Measurements from ENCODE around the gene MYCN. TPM values are rescaled to one million over a fixed set of nuclear protein-coding genes. Genes with fewer than 3 reads are reported as not detected.

MYCN gene
- total and polyA plus RNA-seq, 2 of the 8 experiments (the other 6 are each of a cell fraction or from before 2014, with no cell fraction given), result 87.8 to 137 TPM

GRCh38 chr2:15989559-15989958 lies 49.2 kb downstream of the MYCN start:
- no peak overlapping the region for H4K5ac ChIP-seq (ENCODE audit: insufficient read length, low read depth, low read length)
- H3K79me1 ChIP-seq (ENCODE audit: low read depth, low read length), result no peaks in the 10 kb centered on the region
- H3K4me3 ChIP-seq (ENCODE audit: extremely low read depth in 1 of 4, insufficient read depth in 2 of 4, low read depth in 3 of 4, low read length in 4 of 4), result no peak overlapping the region
- peak overlapping the region; percentile 40; the same call in 1 of the 2 replicates for H2BK20ac ChIP-seq (ENCODE audit: low read length)
- H3K23ac ChIP-seq (ENCODE audit: insufficient read length), result no peak overlapping the region
- H4K20me1 ChIP-seq (replicated peaks in 1 of 2; ENCODE audit: control insufficient read depth in 1 of 2, insufficient read depth in 2 of 2, low read length in 2 of 2), result peaks cover 0 to 2% of the 10 kb centered on the region in 2 experiments
- H2BK120ac ChIP-seq (replicated peaks; ENCODE audit: low read depth, low read length), result no peak overlapping the region
- no peak overlapping the region for H3K56ac ChIP-seq (replicated peaks; ENCODE audit: insufficient read length, low read depth, low read length)
- no peaks in the 10 kb centered on the region for H3K36me3 ChIP-seq (ENCODE audit: control insufficient read depth in 2 of 4, insufficient read depth in 4 of 4, low read length in 3 of 4)
- no peak overlapping the region for H3K14ac ChIP-seq (ENCODE audit: insufficient read length)
- H3K4me2 ChIP-seq (ENCODE audit: insufficient read depth in 1 of 2, low read depth in 2 of 2, low read length in 2 of 2), result no peak overlapping the region
- DNase-seq (ENCODE audit: low read depth in 1 of 2, low spot score in 2 of 2) (no peak), FAIRE-seq (no peak)
- ChIA-PET POLR2A (ENCODE audit: partially characterized antibody) (interaction anchor here (0.7 kb wide), 1 partner anchor 8 kb away, joined by 3 read pairs; no protein-coding TSS in a partner anchor), CTCF (ENCODE audit: partially characterized antibody) (interaction anchor here (1.6 kb wide), 1 partner anchor 22 kb away, joined by 5 read pairs; no protein-coding TSS in a partner anchor)
- H3K4me1 ChIP-seq (replicated peaks in 1 of 4; ENCODE audit: control insufficient read depth in 3 of 4, insufficient read depth in 4 of 4, low read length in 3 of 4), result peaks cover 2 to 16% (median 7%) of the 10 kb centered on the region in 4 experiments; a peak in 6 of 7 replicates
- 61% methylated on average over 6 of the region's 7 CpGs; no CpG with 5 or more reads in 1 of the 2 experiments for WGBS, 2 experiments (ENCODE audit: extremely low coverage in 1 of 2, insufficient coverage in 1 of 2, insufficient read length in 1 of 2, insufficient replicate concordance in 2 of 2, low coverage in 1 of 2, low lambda C conversion rate in 2 of 2, missing lambda C conversion rate in 1 of 2)
- no peak overlapping the region for H4K91ac ChIP-seq (replicated peaks; ENCODE audit: insufficient read length, low read length)
- H3K23me2 ChIP-seq (ENCODE audit: low read depth, low read length), result peaks cover 11% of the 10 kb centered on the region; the same call in 1 of the 2 replicates
- no peak overlapping the region for H2AFZ ChIP-seq (ENCODE audit: low read length)
- H3K79me2 ChIP-seq (ENCODE audit: control insufficient read depth in 1 of 2, insufficient read depth in 2 of 2, low read length in 2 of 2), result no peaks in the 10 kb centered on the region
- H3K27me3 ChIP-seq (replicated peaks in 1 of 4; ENCODE audit: control insufficient read depth in 3 of 4, extremely low read depth in 1 of 4, insufficient read depth in 3 of 4, low read length in 3 of 4), result peaks cover 0 to 1% (median 0%) of the 10 kb centered on the region in 4 experiments; a peak in 1 of 7 replicates
- H2BK12ac ChIP-seq (ENCODE audit: low read depth, low read length), result no peak overlapping the region
- no peak overlapping the region for H3K18ac ChIP-seq (ENCODE audit: extremely low read depth, low read length)
- H2BK5ac ChIP-seq (ENCODE audit: low read depth, low read length), result no peak overlapping the region
- H3K27ac ChIP-seq (ENCODE audit: low read depth, low read length), result no peak overlapping the region
- H4K8ac ChIP-seq (ENCODE audit: extremely low read depth, insufficient read depth, low read length), result no peak overlapping the region
- no peak overlapping the region for H3K4ac ChIP-seq (replicated peaks; ENCODE audit: insufficient read length, low read depth, low read length)
- no peak overlapping the region for H3K9ac ChIP-seq (replicated peaks in 1 of 4; ENCODE audit: extremely low read depth in 1 of 4, low read depth in 3 of 4, low read length in 3 of 4)
- no peak overlapping the region for H2BK15ac ChIP-seq (ENCODE audit: low read length)
- H3K9me3 ChIP-seq (ENCODE audit: insufficient read depth in 2 of 2, low read depth in 1 of 2, low read length in 1 of 2), result no peaks in the 10 kb centered on the region
- H2AK5ac ChIP-seq (ENCODE audit: low read depth, low read length), result no peak overlapping the region
- TF ChIP-seq ATF2 (IDR thresholded peaks at IDR 0.05; ENCODE audit: low read length) (no peak), SP4 (IDR thresholded peaks at IDR 0.05; ENCODE audit: low read length) (no peak), HDAC2 (IDR thresholded peaks at IDR 0.05; ENCODE audit: borderline replicate concordance in 1 of 2, low read depth in 2 of 2, low read length in 2 of 2) (no peak), CHD2 (IDR thresholded peaks at IDR 0.05; ENCODE audit: low read length) (no peak), RXRA (IDR thresholded peaks at IDR 0.05; ENCODE audit: insufficient read depth, low read depth, low read length) (no peak), CBX8 (IDR thresholded peaks at IDR 0.05; ENCODE audit: borderline replicate concordance, low read depth, low read length) (no peak)
